GM21717 (cell line): ENCODE measurements around the gene BBOX1.
"Not testable (repeated sequence)": the region's sequence is repeated elsewhere in the genome, so short reads cannot be mapped to it uniquely, and the experiment has no call there.

ENCODE experiments used
- ATAC-seq: cut with Tn5 transposase; IDR thresholded peaks from one replicate; pipeline ENCODE4 v1.9.1; 2021; ENCODE audit warnings: mild to moderate bottlenecking, moderate library complexity; ENCODE audit not compliant: unreplicated experiment

The BBOX1 gene

GRCh38 chr11:27083241-27083640, 42.6 kb downstream of the BBOX1 start:
- no peak for ATAC-seq

- no peak for ATAC-seq
Observed at GRCh38 chr11:27083782-27084181, 43.2 kb downstream of the BBOX1 start.

- no peak for ATAC-seq
Observed at GRCh38 chr11:27084518-27084917, 43.9 kb downstream of the BBOX1 start.

GRCh38 chr11:27085111-27085510, 44.5 kb downstream of the BBOX1 start:
- ATAC-seq, result no peak

- ATAC-seq, result no peak
Observed at GRCh38 chr11:27085605-27086004, 45.0 kb downstream of the BBOX1 start.

- ATAC-seq, result no peak
Observed at GRCh38 chr11:27087432-27087831, 46.8 kb downstream of the BBOX1 start.

- no peak for ATAC-seq
Observed at GRCh38 chr11:27088353-27088752, 47.7 kb downstream of the BBOX1 start.

- no peak for ATAC-seq
Observed at GRCh38 chr11:27089746-27090145, 49.1 kb downstream of the BBOX1 start.

- ATAC-seq, result not testable (repeated sequence)
Observed at GRCh38 chr11:27090357-27090948, 49.8 kb downstream of the BBOX1 start.

- ATAC-seq, result no peak
Observed at GRCh38 chr11:27094120-27094519, 53.5 kb downstream of the BBOX1 start.

- no peak for ATAC-seq
Observed at GRCh38 chr11:27095059-27095458, 54.4 kb downstream of the BBOX1 start.

GRCh38 chr11:27095887-27096286, 55.3 kb downstream of the BBOX1 start:
- ATAC-seq, result no peak

- ATAC-seq, result no peak
Observed at GRCh38 chr11:27097551-27097950, 56.9 kb downstream of the BBOX1 start.

GRCh38 chr11:27100534-27100933, 59.9 kb downstream of the BBOX1 start:
- no peak for ATAC-seq

GRCh38 chr11:27107548-27107947, 66.9 kb downstream of the BBOX1 start:
- no peak for ATAC-seq

- no peak for ATAC-seq
Observed at GRCh38 chr11:27108809-27109208, 68.2 kb downstream of the BBOX1 start.

GRCh38 chr11:27111896-27112295, 71.3 kb downstream of the BBOX1 start:
- ATAC-seq, result no peak

- no peak for ATAC-seq
Observed at GRCh38 chr11:27112946-27113345, 72.3 kb downstream of the BBOX1 start.

- no peak for ATAC-seq
Observed at GRCh38 chr11:27115051-27115650, 74.5 kb downstream of the BBOX1 start.

GRCh38 chr11:27116684-27117083, 76.1 kb downstream of the BBOX1 start:
- ATAC-seq, result no peak

GRCh38 chr11:27118371-27118770, 77.8 kb downstream of the BBOX1 start:
- ATAC-seq, result no peak

GRCh38 chr11:27118949-27119348, 78.3 kb downstream of the BBOX1 start:
- ATAC-seq, result no peak

- ATAC-seq, result no peak
Observed at GRCh38 chr11:27119396-27119795, 78.8 kb downstream of the BBOX1 start.
